Kidney glomerular epithelial cell (primary cell): ENCODE measurements around the gene PGM5.
"Not testable (repeated sequence)": the region's sequence is repeated elsewhere in the genome, so short reads cannot be mapped to it uniquely, and the experiment has no call there.

Experiments used
- DNase-seq: peaks from one replicate; lab custom pipeline; 2025; lab: John Stamatoyannopoulos, UW

Gene PGM5

GRCh38 chr9:68377723-68378122 is 21.3 kb downstream of the PGM5 start:
- not testable (repeated sequence) for DNase-seq

- not testable (repeated sequence) for DNase-seq
Observed at GRCh38 chr9:68383894-68384293, 27.5 kb downstream of the PGM5 start.

DNA sequence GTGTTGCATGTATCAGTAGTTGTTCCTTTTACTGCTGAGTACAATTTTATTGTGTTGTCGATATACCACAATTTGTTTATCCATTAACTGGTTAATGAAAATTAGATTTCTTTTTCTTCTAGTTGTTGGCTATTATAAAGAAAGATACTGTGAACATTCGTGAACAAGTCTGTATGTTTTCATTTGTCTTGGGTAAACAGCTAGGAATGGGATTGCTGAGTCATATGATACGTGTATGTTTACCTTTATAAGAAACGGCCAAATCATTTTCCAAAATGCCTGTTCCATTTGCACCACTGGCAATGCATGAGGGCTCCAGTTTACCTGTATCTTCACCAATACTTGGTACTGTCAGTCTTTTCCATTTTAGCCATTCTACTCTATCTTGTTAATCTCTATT is 33.1 kb downstream of the PGM5 start:
- DNase-seq: not testable (repeated sequence)

DNA sequence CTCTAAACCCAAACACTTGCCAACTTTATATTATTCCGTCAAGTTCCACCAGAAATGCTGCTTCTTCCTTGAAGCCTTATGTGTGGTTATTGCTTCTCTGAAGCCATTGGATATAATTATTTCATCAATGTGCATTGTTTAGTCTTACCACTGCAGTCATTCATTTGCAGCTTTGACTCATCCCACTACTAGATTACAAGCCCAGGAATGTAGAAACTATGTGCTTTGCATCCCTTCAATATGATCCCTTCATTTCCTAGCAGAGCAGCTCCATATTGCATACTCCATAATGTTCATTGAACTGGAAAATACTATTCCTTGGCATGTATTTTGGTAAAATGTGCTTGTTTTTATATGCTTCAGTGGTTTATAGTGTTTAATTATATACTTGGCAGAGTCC is 34.3 kb downstream of the PGM5 start:
- DNase-seq: not testable (repeated sequence)

DNA sequence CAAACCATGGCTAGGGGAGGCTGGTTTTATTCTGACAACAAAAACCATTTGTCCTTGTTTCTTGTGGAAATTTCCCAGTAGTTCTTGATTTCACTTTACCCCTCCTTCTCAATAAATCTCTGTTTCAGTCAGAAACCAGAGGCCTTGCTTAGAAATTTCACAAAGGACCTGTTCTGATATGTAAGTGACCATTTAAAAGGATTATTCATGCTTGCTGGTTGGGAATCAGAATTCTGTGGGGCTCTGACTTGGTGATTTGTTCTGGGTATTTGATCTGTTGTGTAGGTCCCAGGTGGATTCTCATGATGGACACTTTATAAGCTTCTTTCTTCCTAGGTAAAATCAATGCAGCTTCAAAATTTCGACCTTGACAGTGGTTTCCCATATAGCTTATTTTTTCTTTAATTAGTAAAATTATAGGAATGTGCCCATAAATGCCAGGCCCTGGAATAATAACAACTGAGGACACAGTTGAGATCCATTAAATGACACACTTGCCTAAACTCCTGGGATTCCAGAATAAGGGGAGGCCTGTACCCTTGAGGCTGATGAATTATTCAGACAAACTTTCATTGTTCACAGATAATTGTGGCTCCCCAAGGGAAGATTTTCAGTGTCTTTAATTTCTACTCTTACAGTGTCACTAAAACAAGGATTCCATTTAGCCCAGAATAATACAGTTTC is 40.1 kb downstream of the PGM5 start:
- not testable (repeated sequence) for DNase-seq

DNA sequence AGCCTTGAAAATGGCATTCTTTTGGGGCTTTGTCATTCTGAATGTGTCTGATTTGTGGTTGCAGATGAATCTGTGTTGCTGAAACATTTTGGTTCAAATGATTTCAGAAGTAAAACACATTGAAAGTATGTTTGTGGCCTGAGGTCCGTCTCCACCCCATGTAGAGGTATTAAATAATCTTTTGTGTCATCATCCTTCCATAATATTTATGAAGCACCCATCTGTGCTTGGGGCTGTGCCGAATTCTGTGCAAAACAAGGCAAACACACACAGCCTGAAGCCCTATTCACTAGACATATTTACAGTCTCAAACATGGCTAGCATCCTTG is 40.6 kb downstream of the PGM5 start:
- DNase-seq: not testable (repeated sequence)

DNA sequence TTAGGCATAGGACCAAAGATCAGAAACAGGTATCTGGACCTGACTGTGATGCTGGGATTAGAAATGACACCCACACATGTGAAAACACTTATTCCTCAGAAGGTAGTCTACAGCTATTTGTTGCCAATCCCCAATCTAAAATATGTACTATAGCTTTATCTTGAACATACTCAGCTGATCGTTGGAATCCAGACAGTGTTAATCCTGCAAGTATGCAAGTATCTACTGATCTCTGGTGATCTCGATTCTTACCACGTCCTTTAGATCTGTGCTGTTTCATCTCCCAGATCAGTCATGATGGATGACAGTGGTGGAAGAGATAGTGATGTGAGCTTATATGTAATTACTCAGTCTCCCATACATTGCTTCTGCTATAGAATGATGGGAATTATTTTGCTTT is 41.4 kb downstream of the PGM5 start:
- not testable (repeated sequence) for DNase-seq

GRCh38 chr9:68398324-68398723 is 41.9 kb downstream of the PGM5 start:
- not testable (repeated sequence) for DNase-seq

GRCh38 chr9:68404421-68405185 is 48.2 kb downstream of the PGM5 start:
- DNase-seq: not testable (repeated sequence)

DNA sequence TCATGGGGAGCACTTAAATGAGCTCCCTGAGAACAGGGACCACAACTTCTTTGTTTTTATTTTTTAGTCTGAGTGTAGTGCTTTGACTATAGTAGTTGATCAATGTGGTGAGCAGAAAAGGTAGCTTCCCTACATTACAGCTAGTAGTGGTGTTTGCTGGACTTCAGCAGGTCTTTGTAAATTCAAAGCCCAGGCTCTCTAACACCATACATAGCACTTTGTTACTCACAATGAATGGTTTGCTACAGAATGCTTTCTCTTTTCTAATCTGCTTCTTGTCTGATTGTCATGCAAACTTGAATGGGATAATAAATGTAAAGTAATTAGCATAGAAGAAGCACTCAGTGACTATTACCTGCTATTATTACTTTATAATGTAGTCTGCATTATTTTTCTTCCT is 55.5 kb downstream of the PGM5 start:
- not testable (repeated sequence) for DNase-seq

- DNase-seq: not testable (repeated sequence)
Observed at GRCh38 chr9:68412754-68413153, 56.3 kb downstream of the PGM5 start.

GRCh38 chr9:68415065-68415464 is 58.7 kb downstream of the PGM5 start:
- DNase-seq: not testable (repeated sequence)

DNA sequence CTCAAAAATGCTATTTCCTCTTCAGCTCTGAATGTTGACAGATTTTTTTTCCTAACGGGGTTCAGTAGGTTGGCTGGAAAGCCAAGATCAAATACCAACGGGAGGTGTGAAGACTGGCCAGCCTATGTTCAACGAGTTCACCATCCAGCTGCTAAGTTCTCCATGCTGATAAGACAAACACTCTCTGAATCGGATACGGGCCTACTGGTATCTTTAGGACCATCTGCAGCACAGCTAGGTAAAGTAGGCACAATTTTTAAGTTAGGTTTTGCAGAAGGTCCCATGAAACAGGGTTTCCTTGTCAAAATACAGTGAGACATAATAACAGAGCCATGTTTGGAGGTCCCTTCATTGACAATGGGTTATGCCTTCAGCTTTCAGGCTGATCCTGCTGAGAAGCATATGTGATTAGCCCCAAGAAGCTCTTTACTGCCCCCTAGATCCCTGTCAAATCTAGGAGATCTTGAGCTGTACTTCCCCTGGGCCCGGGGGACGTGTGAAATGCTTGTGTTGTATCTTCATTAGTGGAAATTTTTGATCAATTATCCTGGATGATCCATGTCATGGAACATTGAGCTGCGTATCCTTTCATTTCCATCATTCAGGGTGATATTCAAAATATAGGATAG is 60.6 kb downstream of the PGM5 start:
- no peak for DNase-seq

DNA sequence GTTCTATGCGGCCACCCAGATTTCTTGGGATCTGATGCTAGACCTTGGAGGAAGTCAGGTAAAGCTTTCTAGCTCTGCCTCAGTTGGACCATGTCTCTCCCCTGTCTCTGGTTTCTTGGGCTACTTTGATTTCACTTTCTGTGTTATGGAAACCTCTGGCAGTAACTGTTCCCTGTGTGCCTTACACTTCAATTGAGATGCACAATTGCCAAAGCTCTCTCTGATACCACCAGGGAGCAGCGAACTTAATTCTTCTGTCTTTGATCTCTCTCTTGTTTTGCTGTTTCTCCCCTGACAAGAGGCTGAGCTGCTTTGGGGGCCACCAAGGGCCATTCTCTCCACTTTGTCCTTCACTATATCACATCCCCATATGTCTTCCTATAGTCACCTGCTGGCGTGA is 61.4 kb downstream of the PGM5 start:
- DNase-seq: no peak

GRCh38 chr9:68418259-68418845 is 61.9 kb downstream of the PGM5 start:
- DNase-seq: no peak

- DNase-seq: no peak
Observed at GRCh38 chr9:68419901-68420300, 63.5 kb downstream of the PGM5 start.

GRCh38 chr9:68426755-68427154 is 70.3 kb downstream of the PGM5 start:
- no peak for DNase-seq

DNA sequence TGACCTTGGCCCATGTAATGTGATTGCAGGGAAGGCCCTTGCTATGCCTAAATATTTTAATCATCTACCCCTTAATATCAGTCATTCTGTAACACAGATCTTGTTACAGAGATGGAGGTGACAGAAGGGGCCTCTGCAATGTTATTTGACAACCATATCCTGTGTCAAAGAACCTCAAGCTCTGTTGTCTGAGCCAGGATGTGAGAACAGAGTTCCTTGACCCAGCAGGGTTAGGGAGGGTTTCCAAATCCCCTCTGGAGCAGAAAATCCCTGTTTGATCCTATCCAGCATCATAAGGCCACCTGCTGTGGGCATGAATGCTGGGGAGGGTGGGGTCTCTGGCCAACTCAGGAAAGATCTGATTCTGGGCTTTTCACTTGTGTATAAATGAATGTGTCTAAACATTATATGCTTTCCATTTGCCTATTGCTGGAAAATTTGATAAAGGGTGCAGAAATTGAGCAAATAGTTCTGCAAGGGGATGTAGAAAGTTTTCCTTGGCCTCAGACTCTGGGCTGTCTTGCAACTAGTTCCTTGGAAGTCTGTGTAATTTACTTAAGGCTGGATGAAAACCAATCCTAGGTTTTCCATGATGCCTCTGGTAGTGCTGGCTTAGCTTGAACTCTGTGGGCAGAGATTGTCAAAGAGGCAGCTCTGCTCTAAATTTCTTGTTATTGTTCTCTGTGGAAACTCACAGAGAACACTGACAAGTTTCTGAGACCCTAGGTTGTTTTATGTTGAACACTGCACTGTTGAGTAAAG is 71.0 kb downstream of the PGM5 start:
- no peak for DNase-seq

GRCh38 chr9:68428481-68428880 is 72.1 kb downstream of the PGM5 start:
- no peak for DNase-seq

- DNase-seq: no peak
Observed at GRCh38 chr9:68429631-68430030, 73.2 kb downstream of the PGM5 start.

- no peak for DNase-seq
Observed at GRCh38 chr9:68431307-68431706, 74.9 kb downstream of the PGM5 start.

GRCh38 chr9:68433531-68434110 is 77.2 kb downstream of the PGM5 start:
- DNase-seq: no peak
